Stimulated activated CD4-positive, alpha-beta T cell treated with anti-CD3 and anti-CD28 coated beads, Interleukin-2, amount 100 ng/mL, for 24 hours (primary cell): Measurements from ENCODE around the gene CASKIN1.
A peak's percentile ranks its signal among the peaks of the same experiment; 100 is the strongest.

Source experiments
- DNase-seq, 2 donors: peaks; one replicate each; pipeline ENCODE4 v3.0.0-alpha.2; 2020

The CASKIN1 gene

DNA sequence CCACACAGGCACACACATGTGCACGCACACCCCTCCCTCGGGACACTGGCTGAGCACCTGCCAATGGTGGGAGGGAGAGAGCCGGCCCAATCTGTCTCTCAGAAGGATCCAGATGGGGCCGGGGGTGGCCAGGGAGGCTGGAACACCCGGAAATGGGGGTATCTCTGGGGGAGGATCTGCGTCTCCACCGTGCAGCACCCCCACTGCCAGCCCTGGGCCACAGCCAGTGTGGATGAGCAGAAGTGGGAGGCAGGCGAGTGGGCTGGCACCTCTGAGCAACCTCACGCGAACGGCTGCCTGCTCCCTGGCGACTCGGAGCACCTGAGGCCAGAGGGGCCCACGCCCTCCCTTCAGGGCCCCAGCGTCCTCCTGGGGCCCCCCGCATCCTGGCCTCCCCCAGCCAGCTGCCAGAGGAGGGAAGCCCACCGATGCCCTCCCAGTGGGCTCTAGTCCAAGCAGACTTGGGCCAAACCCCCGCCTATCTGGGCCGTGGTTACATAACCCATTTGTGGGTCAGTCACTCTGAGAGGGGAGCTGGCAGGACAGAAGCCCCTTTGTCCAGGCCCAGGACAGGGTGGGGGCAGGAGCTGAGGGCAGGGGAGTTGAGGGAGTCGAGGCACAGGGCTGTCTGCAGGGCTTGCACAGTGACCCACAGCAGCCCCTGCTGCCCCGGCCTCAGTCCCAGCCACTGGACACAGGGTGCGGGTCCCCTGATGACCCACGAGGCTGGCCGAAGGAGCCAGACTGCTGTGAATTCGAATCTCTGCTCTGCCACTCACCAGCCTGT is 5.6 kb downstream of the CASKIN1 start:
- no peak for DNase-seq

DNA sequence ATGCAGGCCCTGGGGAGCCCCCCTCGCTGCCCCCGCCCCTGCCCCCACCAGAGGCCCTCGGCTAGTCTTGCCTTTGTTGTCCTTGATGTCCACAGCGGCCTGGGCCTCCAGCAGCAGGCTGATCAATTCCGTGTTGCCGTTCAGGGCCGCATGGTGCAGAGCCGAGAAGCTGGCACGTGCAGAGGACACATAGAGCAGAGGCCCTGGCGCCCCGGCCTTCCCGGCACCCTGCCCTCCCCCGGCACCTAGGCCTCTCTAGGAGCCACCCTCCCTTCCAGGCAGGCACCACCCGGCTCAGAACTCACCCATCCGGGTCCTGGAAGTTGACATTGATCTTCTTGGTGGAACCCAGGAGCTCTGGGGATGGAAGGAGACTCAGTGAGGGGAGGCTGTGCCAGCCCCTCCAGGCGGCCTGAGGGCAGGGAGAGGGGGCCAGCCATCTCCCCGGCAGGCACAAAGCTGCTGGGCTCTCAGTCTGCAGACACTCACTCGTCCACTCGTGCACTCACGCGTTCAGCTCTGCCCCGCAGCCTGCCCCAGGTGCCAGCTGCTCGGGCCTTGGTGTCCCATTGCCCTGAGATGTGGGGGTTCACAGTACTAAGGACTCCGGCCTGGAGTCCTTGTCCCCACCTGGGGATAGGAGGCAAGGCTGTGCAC is 6.3 kb downstream of the CASKIN1 start:
- no peak for DNase-seq

DNA sequence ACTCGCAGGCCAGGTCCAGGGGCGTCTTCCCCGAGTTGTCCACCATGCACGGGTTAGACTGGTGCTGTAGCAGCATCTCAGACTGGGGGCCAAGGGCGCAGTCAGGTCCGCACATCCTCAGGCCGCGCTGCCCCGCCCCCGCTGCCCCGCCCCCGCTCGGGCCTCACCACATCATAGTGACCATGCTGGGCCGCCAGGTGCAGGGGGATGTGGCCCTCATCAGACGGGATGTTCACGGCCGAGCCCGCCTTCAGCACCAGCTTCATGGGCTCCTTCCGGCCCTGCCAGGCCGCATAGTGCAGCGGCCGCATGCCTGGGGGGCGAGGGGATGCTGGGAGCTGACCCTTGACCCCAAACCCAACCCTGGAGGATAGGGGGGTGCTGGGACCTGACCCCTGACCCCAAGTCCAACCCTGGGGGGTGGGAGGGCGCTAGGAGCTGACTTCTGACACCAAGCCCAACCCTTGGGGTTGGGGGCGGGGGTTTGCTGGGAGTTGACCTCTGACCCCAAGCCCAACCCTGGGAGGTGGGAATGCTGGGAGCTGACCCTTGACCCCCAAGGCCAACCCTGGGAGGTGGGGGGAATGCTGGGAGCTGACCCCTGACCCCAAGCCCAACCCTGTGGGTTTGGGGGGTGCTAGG is 7.0 kb downstream of the CASKIN1 start:
- no peak for DNase-seq

DNA sequence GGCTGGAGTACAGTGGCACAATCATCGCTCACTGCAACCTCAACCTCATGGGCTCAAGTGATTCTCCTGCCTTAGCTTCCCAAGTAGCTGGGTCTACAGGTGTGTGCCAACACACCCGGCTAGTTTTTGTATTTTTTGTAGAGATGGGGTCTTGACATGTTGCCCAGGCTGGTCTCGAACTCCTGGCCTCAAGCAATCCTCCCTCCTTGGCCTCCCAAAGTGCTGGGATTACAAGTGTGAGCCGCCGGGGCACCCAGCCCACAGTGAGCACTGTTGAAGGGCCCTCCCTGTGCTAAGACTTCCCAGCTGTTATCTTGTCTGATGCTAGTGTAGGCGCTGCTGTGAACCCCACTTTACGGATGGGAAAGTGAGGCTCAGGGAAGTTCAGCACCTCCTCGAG is 8.0 kb downstream of the CASKIN1 start:
- DNase-seq, result no peak

DNA sequence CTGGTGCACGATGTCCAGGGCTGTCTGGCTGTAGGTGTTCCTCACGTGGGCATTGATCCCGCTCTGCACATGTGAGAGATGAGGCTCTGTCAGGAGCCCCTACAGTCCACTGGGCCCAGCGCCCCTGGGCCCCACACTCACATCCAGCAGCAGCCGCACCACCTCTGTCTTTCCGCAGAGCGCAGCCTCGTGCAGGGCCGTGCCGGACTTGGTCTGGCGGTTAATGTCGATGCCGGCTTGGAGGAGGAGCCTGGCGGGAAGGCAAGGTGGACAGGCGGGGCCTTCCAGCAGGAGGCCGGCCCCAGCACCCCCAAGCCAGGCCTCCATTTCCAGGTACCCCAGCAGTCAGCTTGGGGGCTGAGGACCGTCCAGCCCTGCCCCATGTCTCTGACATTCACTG is 9.2 kb downstream of the CASKIN1 start:
- no peak for DNase-seq

DNA sequence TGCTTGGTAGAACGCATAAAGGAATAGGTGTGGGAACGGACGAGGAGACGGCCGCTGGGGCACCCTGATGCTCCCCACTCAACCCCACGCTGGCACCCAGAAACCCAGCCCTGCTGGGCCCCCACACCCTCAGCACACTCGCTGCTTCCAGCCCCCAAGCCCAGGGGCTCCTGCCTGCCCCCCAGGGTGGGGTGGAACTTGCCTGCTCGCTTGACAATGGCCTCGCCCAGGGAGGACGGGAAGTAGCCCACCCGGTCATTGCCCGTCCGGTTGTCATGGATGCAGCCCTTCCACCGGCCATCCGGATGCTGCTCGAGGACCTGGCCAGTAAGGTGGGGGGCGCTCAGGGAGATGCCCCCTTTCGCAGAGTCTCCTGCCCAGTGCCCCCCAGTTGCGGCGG is 9.9 kb downstream of the CASKIN1 start:
- DNase-seq, result no peak

DNA sequence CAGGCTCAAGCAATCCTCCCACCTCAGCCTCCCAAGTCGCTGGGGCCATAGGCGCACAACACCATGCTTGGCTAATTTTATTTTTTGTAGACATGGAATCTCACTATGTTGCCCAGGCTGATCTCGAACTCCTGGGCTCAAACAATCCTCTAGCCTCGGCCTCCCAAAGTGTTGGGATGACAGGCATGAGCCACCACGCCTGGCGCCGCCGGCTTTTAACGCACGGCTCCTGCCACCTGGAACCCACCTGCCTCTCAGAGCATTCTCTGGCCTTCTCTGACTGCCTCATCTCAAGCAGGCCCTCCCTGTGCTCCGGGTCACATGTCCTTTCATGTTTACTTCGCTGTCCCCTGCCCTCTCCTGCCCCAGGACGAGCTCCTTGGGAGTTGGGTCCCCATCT is 10.3 kb downstream of the CASKIN1 start:
- no peak for DNase-seq

DNA sequence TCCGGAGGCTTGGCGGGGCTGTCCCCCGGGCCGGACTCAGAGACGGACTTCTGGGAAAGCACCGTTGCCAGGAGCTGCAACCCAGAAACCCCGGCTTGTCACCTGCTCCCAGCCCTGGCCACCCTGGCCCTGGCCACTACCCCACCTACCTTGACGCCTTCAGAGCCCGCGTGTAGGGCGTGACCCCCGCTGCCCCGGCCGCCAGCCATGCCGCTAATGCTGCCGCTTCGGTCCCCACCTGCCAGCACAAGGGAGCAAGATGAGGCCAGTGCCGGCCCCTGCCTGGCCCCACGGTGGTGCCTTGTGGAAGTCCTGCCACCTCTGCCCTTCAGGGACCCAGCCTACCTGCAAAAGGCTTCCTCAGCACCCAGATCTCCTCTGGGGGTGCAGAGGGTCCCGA is 11.4 kb downstream of the CASKIN1 start:
- DNase-seq, result no peak

DNA sequence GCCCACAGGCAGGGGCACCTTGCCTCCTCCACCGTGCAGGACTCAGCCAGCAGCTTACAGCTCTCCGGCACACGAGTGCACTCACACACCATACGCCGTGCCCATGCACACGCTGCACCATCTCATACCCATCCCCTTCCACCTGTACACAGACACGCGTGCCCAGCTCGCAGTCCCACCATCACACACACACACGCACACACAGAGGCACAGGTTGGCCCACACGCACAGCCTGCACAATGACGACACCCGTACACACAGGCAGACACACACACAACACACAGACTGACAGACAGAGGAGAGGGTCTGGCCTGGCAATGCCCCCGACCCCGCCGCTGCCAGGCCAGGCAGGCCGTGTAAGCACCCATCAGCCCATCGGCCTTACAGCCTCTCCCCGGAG is 12.1 kb downstream of the CASKIN1 start:
- DNase-seq, result no peak

DNA sequence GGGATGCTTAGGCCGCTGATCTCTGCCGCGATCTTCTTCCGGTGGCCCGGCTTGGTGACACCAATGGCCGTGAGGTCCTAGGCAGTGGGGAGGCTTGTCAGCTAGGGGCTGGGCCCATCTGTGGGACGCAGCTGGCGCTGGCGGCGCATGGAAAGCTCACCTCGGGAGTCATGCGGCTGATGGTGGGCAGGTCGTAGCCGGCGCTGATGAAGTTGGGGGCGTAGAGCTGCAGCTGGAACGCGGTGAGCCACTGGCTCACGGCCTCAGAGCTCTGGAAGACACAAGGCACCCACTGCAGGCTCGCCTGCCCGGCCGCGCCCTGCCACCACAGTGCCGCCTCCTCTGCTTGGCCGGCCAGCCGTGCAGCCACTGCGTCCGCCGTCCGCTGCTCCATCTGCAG is 12.7 kb downstream of the CASKIN1 start:
- no peak for DNase-seq

DNA sequence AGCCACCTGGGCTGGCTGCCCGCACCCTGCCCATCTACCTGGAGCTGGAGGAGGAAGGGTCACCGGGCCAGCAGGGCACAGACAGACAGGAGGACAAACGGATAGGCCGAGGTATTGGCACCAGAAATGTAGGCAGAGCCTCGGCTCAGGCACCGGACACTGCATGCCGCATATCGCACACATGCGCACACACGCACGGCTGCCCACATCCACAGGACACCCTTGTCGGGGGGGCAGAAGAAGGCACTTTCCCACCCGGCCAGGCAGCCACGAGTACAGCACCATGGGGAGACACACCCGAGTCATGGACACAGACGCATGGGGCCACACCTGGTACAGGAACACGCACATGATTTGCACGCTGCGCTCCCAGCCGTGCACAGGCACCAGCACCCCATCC is 14.5 kb downstream of the CASKIN1 start:
- DNase-seq, result no peak

DNA sequence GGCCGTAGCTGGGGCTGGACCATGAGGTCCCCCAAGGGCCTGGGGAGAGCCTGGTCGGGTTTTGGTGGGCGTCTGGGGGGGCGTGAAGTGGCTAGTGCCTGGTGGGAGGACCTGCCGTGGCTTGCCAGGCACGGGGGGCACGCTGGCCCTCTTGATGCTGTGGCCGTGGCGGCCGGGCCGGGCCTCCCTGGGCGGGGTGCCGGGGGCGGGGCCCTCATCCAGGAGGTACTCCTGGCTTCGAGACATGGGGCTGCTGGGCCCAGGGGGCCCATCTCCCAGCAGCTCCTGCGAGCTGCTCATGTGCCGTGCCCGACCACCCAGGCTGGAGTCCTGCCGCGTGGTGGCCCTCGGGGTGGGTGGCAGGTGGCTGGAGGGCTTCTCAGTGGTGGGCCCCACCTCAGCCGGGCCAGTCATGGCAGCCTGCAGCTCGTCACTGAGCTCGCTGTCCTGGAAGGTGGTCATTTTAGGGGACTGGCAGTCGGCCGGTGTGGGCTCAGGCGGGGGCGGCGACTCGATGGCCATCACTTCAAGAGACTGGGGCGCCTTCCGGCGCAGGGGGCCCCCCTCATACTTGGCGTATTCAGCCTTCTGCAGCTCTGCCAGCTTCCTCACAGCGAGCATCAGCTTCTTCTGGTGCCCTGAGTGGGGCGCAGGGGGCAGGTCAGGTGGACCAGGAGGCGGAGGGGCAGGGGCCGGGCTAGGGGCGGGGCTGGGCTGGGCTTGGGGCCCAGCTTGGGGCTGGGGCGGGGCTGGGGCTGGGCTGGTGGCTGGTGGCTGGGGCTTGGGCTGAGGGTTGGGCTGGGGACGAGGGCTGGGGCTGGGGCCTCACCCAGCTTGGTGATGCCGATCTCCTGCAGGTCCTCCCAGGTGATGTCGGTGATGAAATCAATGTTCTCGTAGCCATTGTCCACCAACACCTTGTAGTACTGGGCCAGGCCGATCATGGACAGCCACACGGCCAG is 15.2 kb downstream of the CASKIN1 start:
- DNase-seq, result no peak

DNA sequence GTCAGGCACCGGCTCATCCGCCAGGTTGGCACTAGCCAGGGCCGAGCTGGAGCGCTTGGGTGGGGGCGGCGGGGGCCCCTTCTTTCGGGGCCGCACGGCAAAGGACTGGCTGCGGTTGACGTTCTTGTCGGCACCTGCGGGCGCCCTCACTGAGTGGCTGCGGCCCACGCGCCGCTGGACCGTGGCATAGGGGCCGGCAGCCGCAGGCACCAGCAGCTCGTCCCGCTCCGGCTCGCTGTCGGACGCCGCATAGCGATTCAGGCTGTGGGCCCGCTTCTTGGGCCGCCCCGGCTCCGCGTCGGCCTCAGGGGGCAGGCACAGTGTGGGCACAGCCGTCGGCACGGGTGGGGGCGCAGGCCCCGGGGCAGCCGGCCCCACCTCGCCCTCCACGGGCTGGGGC is 15.9 kb downstream of the CASKIN1 start:
- no peak for DNase-seq

DNA sequence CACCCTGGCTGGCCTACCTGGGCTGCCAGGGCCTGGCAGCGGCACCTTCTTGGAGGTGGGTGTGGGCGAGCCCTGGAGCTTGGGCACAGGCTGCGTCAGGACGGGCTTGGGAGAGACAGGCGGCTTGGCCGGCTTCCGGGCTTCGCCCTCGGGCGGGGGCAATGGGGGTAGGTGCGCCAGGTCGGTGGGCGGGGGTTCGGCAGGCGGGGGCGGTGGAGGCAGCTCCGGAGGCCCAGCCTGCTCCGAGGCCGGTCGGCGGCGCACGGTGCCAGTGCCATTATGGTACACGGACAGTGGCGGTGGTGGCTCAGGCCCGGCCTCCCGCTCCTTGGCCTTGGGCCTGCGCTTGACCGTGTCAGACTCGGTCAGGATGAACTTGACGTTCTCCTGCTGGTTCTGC is 16.8 kb downstream of the CASKIN1 start:
- DNase-seq, result no peak

DNA sequence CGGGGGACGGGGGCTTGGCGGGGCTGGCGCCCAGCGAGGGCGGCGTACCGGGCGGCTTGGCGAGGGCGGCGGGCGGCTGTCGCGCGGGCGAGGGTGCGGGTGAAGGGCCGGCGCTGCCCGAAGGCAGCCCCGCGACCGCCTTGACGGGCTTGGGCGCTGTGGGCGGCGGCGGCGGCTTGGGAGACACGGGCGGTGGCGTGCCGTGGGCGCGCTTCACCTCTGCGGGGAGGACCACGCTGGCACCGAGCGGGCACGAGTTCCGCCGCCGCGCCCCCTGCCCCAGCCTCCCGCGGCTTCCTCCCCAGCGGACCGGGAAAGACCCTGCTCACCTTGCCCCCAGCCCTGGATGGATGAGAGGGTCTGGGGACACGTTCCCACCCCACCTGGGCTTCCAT is 17.3 kb downstream of the CASKIN1 start:
- DNase-seq, result no peak

DNA sequence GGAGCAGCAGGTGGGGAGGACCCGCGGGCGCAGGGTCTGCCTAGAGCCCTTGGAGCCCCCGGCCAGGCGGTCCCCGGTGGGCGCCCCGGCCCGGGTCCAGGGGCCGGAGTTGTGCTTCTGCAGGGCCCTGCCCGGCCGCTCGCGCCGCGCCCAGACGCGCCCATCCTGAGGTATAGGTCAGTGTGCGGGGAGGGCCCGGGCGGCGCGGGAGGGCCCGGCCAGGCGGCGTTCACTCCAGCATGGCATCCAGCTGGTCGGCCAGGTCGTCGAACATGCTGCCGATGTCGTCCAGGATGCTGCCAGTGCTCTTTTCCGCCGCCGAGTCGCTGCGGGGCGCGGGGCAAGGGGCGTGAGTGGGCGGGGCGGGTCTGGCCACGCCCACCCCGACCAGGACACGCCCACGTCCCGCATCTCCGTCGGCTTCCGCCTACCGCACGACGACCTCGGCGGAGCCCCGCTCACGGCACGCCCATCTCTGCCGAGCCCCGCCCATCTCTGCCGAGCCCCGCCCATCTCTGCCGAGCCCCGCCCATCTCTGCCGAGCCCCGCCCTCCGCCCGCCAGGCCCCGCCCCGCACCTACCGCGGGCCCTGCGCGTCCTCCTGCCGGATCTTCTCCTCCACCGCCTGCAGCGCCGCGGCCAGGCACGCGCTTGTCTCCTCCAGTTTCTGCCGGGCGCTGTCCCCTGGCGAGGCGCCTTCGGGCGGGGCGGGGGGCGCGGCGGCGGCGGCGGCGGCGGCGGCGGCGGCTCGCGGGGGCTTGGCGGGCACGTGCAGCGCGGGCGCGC is 17.9 kb downstream of the CASKIN1 start:
- peak; percentile 31 to 45 for DNase-seq

DNA sequence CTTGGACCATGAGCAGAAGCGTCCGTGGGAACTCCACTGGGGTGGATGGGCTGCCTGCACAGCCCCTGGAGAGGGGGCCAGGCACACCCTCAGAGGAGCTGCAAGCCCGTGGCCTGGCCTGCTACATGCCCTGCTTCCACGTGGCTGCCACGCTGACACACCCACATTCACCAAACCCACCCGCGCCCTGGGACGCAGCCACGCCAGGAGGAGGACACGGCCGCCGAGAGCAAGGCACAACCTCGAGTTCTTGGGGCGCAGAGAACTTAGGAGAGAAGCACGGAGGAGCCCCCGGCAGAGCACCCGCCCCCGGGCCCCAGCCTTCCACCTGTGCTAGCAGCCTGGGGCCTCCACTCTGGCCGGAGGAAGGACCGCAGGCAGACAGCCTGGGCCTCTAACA is 18.8 kb downstream of the CASKIN1 start:
- no peak for DNase-seq

DNA sequence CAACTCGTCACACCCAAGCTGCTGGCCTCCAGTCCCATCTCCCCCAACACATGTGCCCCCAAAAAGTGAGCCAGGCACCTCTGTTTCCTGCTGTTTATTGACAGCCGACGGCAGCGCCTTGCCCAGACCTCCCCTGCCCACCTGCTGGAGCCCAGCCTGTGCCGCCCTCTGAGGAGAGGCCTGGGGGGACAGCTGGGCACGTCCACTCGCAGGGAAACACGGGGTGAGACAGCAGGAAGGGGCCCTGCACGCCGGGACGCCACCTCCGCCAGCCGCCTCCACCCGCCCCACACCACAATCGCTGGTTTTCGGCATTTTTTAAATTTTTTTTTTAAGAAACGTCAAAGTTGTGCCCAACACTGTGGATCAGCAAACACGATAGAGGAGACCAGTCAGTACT is 19.3 kb downstream of the CASKIN1 start:
- no peak for DNase-seq

DNA sequence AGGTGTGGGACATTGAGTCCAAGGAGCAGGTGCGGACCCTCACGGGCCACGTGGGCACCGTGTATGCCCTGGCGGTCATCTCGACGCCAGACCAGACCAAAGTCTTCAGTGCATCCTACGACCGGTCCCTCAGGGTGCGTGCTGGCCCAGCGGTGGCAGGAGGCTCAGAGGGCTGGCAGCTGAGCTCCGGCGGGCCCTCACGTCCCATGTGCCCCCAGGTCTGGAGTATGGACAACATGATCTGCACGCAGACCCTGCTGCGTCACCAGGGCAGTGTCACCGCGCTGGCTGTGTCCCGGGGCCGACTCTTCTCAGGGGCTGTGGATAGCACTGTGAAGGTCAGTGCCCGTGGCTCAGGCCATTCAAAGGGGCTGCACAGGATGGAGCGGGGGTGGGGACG is 20.4 kb downstream of the CASKIN1 start:
- no peak for DNase-seq

DNA sequence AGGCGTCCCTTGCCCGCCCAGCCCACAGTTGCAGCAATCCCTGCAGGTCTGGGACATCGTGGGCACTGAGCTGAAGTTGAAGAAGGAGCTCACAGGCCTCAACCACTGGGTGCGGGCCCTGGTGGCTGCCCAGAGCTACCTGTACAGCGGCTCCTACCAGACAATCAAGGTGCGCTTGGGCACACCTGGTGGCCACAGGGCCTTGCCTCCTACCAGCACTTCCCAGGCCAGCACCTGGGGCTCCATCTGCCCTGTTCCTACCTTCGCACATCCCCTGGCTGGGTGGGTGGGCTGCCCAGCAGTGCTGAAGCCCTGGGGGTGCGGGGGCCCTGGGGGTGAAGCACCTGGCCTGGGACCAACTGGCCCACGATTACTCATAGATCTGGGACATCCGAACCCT is 21.0 kb downstream of the CASKIN1 start:
- no peak for DNase-seq

DNA sequence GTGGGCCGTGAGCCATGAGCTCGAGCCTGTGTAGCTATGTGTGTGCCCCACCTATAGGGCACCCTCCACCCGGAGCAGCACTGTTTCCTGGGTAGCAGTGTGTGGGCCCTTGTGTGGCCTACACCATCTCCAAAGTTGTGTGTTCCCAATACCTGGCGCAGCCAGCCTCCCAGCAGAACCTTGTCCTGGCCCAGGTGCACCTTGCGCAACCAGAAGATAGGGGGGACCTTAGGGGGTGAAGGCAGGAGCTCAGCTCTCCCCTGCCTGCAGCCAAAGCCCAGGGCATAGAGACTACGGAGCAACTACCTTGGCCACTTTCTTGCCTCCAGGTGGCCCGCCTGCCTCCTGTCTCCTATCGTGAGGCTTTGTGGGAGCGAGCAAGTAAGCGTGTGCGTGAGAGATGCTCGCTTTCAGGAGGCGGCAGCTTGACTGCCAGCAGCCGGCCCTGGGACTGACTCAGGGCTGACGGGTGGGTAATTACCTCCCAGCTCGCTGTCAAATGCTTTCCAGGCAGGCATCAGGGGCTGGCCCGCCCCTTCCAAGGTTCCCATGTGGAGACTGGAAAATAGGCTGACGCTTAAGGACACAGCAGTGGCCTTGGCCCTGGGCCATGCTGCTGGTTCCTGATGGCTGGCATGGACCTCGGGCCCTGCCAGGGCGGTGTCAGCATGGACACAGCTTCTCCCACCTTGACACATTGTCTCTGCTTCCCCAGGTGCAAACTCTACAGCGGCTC is 21.8 kb downstream of the CASKIN1 start:
- DNase-seq, result no peak

DNA sequence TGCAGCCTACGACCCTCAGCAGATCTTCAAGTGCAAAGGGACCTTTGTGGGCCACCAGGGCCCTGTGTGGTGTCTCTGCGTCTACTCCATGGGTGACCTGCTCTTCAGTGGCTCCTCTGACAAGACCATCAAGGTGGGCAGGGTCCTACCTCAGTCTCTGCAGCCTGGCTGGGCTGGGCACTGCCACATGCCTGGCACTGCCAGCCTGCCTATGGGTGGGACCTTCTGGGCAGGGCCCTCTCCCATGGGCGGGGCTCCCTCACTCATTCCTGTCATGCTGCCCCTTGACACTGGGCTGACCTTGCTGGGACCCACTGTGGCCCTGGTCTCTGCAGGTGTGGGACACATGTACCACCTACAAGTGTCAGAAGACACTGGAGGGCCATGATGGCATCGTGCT is 22.5 kb downstream of the CASKIN1 start:
- no peak for DNase-seq
